Sigmoid colon (tissue), 7 donors: ENCODE data around the gene RALGDS. TPM values are rescaled to one million over a fixed set of nuclear protein-coding genes. Genes with fewer than 3 reads are reported as not detected.

Experiments
- DNase-seq: peaks from one replicate; pipeline ENCODE4 v3.0.0-alpha.2; 2019
- H3K27ac ChIP-seq, 4 donors: fragments of 200-600 bp; sonication (generic); one replicate each; pipeline ENCODE4 v1.5.1; 2016 to 2019; ENCODE audit warnings: mild to moderate bottlenecking in 1 of 4
- H3K27me3 ChIP-seq, 3 donors: fragments of 200-600 bp; sonication (generic); one replicate each; pipeline ENCODE4 v1.5.1; 2019; ENCODE audit warnings: mild to moderate bottlenecking in 1 of 3
- H3K36me3 ChIP-seq, 4 donors: fragments of 200-600 bp; sonication (generic); one replicate each; pipeline ENCODE4 v1.5.1; 2016 to 2019
- H3K4me1 ChIP-seq, 4 donors: fragments of 200-600 bp; sonication (generic); one replicate each; pipeline ENCODE4 v1.5.1; 2017 to 2019
- H3K4me3 ChIP-seq, 4 donors: fragments of 200-600 bp; sonication (generic); one replicate each; pipeline ENCODE4 v1.5.1; 2017 to 2019; ENCODE audit warnings: mild to moderate bottlenecking in 2 of 4, moderate library complexity in 1 of 4
- H3K9me3 ChIP-seq, 4 donors: fragments of 200-600 bp in 3 of 4; sonication (generic) in 3 of 4; one replicate each; pipeline versions ENCODE4 v1.5.1 to v1.6.1; 2013 to 2019
- CTCF ChIP-seq, 4 experiments: fragments of 450-650 bp in 3 of 4; fragments of 200-600 bp in 1 of 4; IDR thresholded peaks; one replicate each; pipeline ENCODE4 v1.5.1; 2016 to 2019; ENCODE audit warnings: antibody characterized with exemption in 4 of 4, mild to moderate bottlenecking in 3 of 4, moderate library complexity in 2 of 4
- EP300 ChIP-seq, 4 donors: sonication (generic); formaldehyde crosslinking; IDR thresholded peaks; one replicate each; pipeline ENCODE4 v1.6.1; 2017; ENCODE audit warnings: antibody characterized with exemption in 4 of 4
- POLR2A ChIP-seq, 2 donors: fragments of 450-650 bp; IDR thresholded peaks; one replicate each; pipeline ENCODE4 v1.6.1; 2016; ENCODE audit warnings: antibody characterized with exemption in 2 of 2, mild to moderate bottlenecking in 2 of 2, moderate library complexity in 2 of 2
- POLR2AphosphoS5 ChIP-seq, 4 donors: sonication (generic); formaldehyde crosslinking; IDR thresholded peaks; one replicate each; pipeline ENCODE4 v1.6.1; 2017; ENCODE audit warnings: antibody characterized with exemption in 4 of 4
- WGBS, 2 donors: extraction: QIAGEN DNeasy Blood & Tissue Kit; methylation state at CpG; one replicate each; pipeline ENCODE4 v1.1.7; 2013; 5-methylcytosine and 5-hydroxymethylcytosine counted together
- intact Hi-C: fragments of 100-400 bp; cut with DNase I; formaldehyde crosslinking; loops from one replicate; pipeline ENCODE4 v1.15.1; 2023
- polyA plus RNA-seq, 3 donors: library from polyadenylated mRNA; stranded (reverse); fragments of 200-250 nt; gene quantifications; one replicate each; pipeline ENCODE4 v1.2.3, GENCODE V29; 2013
- total RNA-seq, 4 donors: library from RNA; depleted of rRNA; stranded (reverse); fragments of >200 nt; gene quantifications; one replicate each; pipeline ENCODE4 v1.1.0, GENCODE V29; 2016
- donor health status: healthy with polysubstance abuse.
- donor health status: Bipolar disorder and iron deficiency.
- donor health status: healthy.

RALGDS gene
- total and polyA plus RNA-seq, 7 donors, result 27.6 to 52.7 (median 39.6) TPM

- DNase-seq, result no peak
- WGBS, 2 donors, result 38 to 87% methylated on average over 8 of the region's 8 CpGs
- Histone ChIP-seq H3K27ac (no peak overlapping the region), H3K4me1 (no peaks in the 10 kb centered on the region), H3K27me3 (no peaks in the 10 kb centered on the region), H3K36me3 (peaks cover 25 to 67% (median 47%) of the 10 kb centered on the region in 4 donors), H3K4me3 (no peak overlapping the region), H3K9me3 (no peaks in the 10 kb centered on the region)
- TF ChIP-seq POLR2A (IDR thresholded peaks at IDR 0.05) (no peak), POLR2AphosphoS5 (IDR thresholded peaks at IDR 0.05) (no peak), CTCF (IDR thresholded peaks at IDR 0.05) (no peak), EP300 (IDR thresholded peaks at IDR 0.05) (no peak)
- intact Hi-C loops, result loop anchor here (5.0 kb wide), 1 partner anchor 35 kb away; no protein-coding TSS in a partner anchor
These were observed 64.0 kb downstream of the RALGDS start for GRCh38 chr9:133057006-133057405.

GRCh38 chr9:133056533-133056932 lies 64.5 kb downstream of the RALGDS start:
- H3K9me3 ChIP-seq, result no peaks in the 10 kb centered on the region
- DNase-seq, result no peak
- TF ChIP-seq EP300 (IDR thresholded peaks at IDR 0.05), result no peak
- no peak for TF ChIP-seq CTCF (IDR thresholded peaks at IDR 0.05)
- no peak for TF ChIP-seq POLR2A (IDR thresholded peaks at IDR 0.05)
- no peak for TF ChIP-seq POLR2AphosphoS5 (IDR thresholded peaks at IDR 0.05)
- WGBS, 2 donors, result 68 to 84% methylated on average over 13 of the region's 13 CpGs
- peaks cover 29 to 72% (median 52%) of the 10 kb centered on the region in 4 donors for H3K36me3 ChIP-seq
- H3K27ac ChIP-seq, result no peak overlapping the region
- no peak overlapping the region for H3K4me3 ChIP-seq
- H3K4me1 ChIP-seq, result no peaks in the 10 kb centered on the region
- no peaks in the 10 kb centered on the region for H3K27me3 ChIP-seq
- intact Hi-C loops, result loop anchor here (5.0 kb wide), 1 partner anchor 36 kb away; no protein-coding TSS in a partner anchor

GRCh38 chr9:133055788-133056420 lies 65.1 kb downstream of the RALGDS start:
- Histone ChIP-seq H3K9me3 (no peaks in the 10 kb centered on the region), H3K36me3 (peaks cover 35 to 78% (median 58%) of the 10 kb centered on the region in 4 donors), H3K27me3 (no peaks in the 10 kb centered on the region), H3K4me3 (no peak overlapping the region), H3K27ac (no peak overlapping the region), H3K4me1 (no peaks in the 10 kb centered on the region)
- intact Hi-C loops, result loop anchor here (5.0 kb wide), 1 partner anchor 36 kb away; no protein-coding TSS in a partner anchor
- TF ChIP-seq EP300 (IDR thresholded peaks at IDR 0.05) (no peak), CTCF (IDR thresholded peaks at IDR 0.05) (no peak), POLR2AphosphoS5 (IDR thresholded peaks at IDR 0.05) (no peak), POLR2A (IDR thresholded peaks at IDR 0.05) (no peak)
- no peak for DNase-seq
- WGBS, 2 donors, result 93% methylated on average over 17 of the region's 17 CpGs

- no peaks in the 10 kb centered on the region for H3K27me3 ChIP-seq
- no peaks in the 10 kb centered on the region for H3K9me3 ChIP-seq
- intact Hi-C loops, result loop anchor here (5.0 kb wide), 1 partner anchor 37 kb away; no protein-coding TSS in a partner anchor
- no peaks in the 10 kb centered on the region for H3K4me1 ChIP-seq
- DNase-seq, result no peak
- H3K4me3 ChIP-seq, result no peak overlapping the region
- H3K36me3 ChIP-seq, result peaks cover 35 to 87% (median 61%) of the 10 kb centered on the region in 4 donors
- 93 to 95% methylated on average over 16 of the region's 16 CpGs for WGBS, 2 donors
- no peak overlapping the region for H3K27ac ChIP-seq
- TF ChIP-seq CTCF (IDR thresholded peaks at IDR 0.05) (no peak), POLR2A (IDR thresholded peaks at IDR 0.05) (no peak), EP300 (IDR thresholded peaks at IDR 0.05) (no peak), POLR2AphosphoS5 (IDR thresholded peaks at IDR 0.05) (no peak)
These were observed 66.1 kb downstream of the RALGDS start for GRCh38 chr9:133054966-133055365.
